Body of pancreas (tissue), 4 donors: ENCODE results near the gene SUMO3. TPM values are rescaled to one million over a fixed set of nuclear protein-coding genes. Genes with fewer than 3 reads are reported as not detected.
A peak's percentile ranks its signal among the peaks of the same experiment; 100 is the strongest.

ENCODE experiments used
- ATAC-seq: fragments of 150-250 bp; one replicate; pipeline ENCODE4 v1.9.1; 2016
- DNase-seq, 4 donors: peaks; one replicate each; pipeline ENCODE4 v3.0.0-alpha.2; 2019
- H3K27ac ChIP-seq, 4 donors: fragments of 200-600 bp; sonication (generic); 1 replicate in 3 of 4; 2 replicates in 1 of 4; pipeline versions ENCODE4 v1.5.1 to v1.6.1; 2016 to 2019; ENCODE audit warnings: mild to moderate bottlenecking in 1 of 4, mixed read lengths in 1 of 4, moderate library complexity in 1 of 4
- H3K27me3 ChIP-seq, 2 donors: fragments of 200-600 bp; sonication (generic); one replicate each; pipeline ENCODE4 v1.6.0; 2016; ENCODE audit warnings: mild to moderate bottlenecking in 1 of 2
- H3K36me3 ChIP-seq, 2 donors: fragments of 200-600 bp; sonication (generic); replicated peaks in 1 of 2; 2 replicates each; pipeline ENCODE4 v1.5.1; 2016; ENCODE audit warnings: low read depth in 2 of 2; ENCODE audit not compliant: insufficient read depth in 1 of 2
- H3K4me1 ChIP-seq: fragments of 200-600 bp; sonication (generic); one replicate; pipeline ENCODE4 v1.6.0; 2016
- H3K4me3 ChIP-seq, 2 donors: fragments of 200-600 bp; sonication (generic); 1 replicate in 1 of 2; 2 replicates in 1 of 2; pipeline ENCODE4 v1.5.1; 2016 to 2019
- H3K9me3 ChIP-seq, 3 donors: fragments of 200-600 bp; sonication (generic); 1 replicate in 2 of 3; 2 replicates in 1 of 3; pipeline ENCODE4 v1.5.1; 2016
- CTCF ChIP-seq, 7 experiments: fragments of 450-650 bp in 4 of 7; fragments of 200-600 bp in 3 of 7; sonication (generic) in 3 of 7; IDR thresholded peaks; one replicate each; pipeline ENCODE4 v1.5.1; 2016 to 2019; ENCODE audit warnings: antibody characterized with exemption in 7 of 7
- POLR2A ChIP-seq, 3 donors: fragments of 450-650 bp; IDR thresholded peaks; one replicate each; pipeline ENCODE4 v1.6.1; 2016; ENCODE audit warnings: antibody characterized with exemption in 3 of 3, mild to moderate bottlenecking in 2 of 3
- WGBS, 2 donors: methylation state at CpG; one replicate each; pipeline ENCODE4 v1.1.5; 2017; 5-methylcytosine and 5-hydroxymethylcytosine counted together
- intact Hi-C: fragments of 100-400 bp; cut with DNase I; formaldehyde crosslinking; loops from one replicate; pipeline ENCODE4 v1.15.1; 2023
- total RNA-seq, 2 donors: library from RNA; depleted of rRNA; stranded (reverse); fragments of >200 nt; gene quantifications; one replicate each; pipeline ENCODE4 v1.1.0, GENCODE V29; 2016

The SUMO3 gene
- total RNA-seq, 2 donors from 2014 or later = 20.4 to 33.2 TPM

GRCh38 chr21:44838039-44838895 lies 20.4 kb upstream of the SUMO3 start:
- TF ChIP-seq POLR2A (IDR thresholded peaks at IDR 0.05) (no peak), CTCF (IDR thresholded peaks at IDR 0.05) (no peak)
- Histone ChIP-seq H3K4me3 (no peak overlapping the region), H3K36me3 (no peaks in the 10 kb centered on the region), H3K4me1 (no peaks in the 10 kb centered on the region), H3K27ac (no peak overlapping the region), H3K27me3 (no peaks in the 10 kb centered on the region), H3K9me3 (no peaks in the 10 kb centered on the region)
- DNase-seq = no peak
- no peak for ATAC-seq
- WGBS, 2 donors = 76 to 85% methylated on average over 15 to 23 of the region's 30 CpGs
- intact Hi-C loops = no loop called here

GRCh38 chr21:44837537-44837936 lies 19.7 kb upstream of the SUMO3 start:
- Histone ChIP-seq H3K27ac (no peak overlapping the region), H3K27me3 (no peaks in the 10 kb centered on the region), H3K9me3 (no peaks in the 10 kb centered on the region), H3K4me1 (no peaks in the 10 kb centered on the region), H3K36me3 (no peaks in the 10 kb centered on the region), H3K4me3 (no peak overlapping the region)
- DNase-seq = no peak
- WGBS, 2 donors = 86 to 94% methylated on average over 4 to 12 of the region's 13 CpGs
- intact Hi-C loops = no loop called here
- no peak for ATAC-seq
- TF ChIP-seq POLR2A (IDR thresholded peaks at IDR 0.05) (no peak), CTCF (IDR thresholded peaks at IDR 0.05) (no peak)

- Histone ChIP-seq H3K4me1 (no peaks in the 10 kb centered on the region), H3K9me3 (no peaks in the 10 kb centered on the region), H3K4me3 (no peak overlapping the region), H3K27me3 (no peaks in the 10 kb centered on the region), H3K27ac (no peak overlapping the region), H3K36me3 (no peaks in the 10 kb centered on the region)
- peak in 1 of 4 donors; percentile 35 for DNase-seq
- ATAC-seq = peak; percentile 33
- TF ChIP-seq POLR2A (IDR thresholded peaks at IDR 0.05) (no peak), CTCF (IDR thresholded peaks at IDR 0.05) (no peak)
- intact Hi-C loops = no loop called here
- 64 to 67% methylated on average over 27 to 36 of the region's 37 CpGs for WGBS, 2 donors
Measured at GRCh38 chr21:44836666-44837471, 19.0 kb upstream of the SUMO3 start.

GRCh38 chr21:44836349-44836665 lies 18.4 kb upstream of the SUMO3 start:
- Histone ChIP-seq H3K4me3 (no peak overlapping the region), H3K27ac (no peak overlapping the region), H3K36me3 (no peaks in the 10 kb centered on the region), H3K27me3 (no peaks in the 10 kb centered on the region), H3K4me1 (no peaks in the 10 kb centered on the region), H3K9me3 (no peaks in the 10 kb centered on the region)
- ATAC-seq = no peak
- no peak for DNase-seq
- intact Hi-C loops = no loop called here
- TF ChIP-seq POLR2A (IDR thresholded peaks at IDR 0.05) (no peak), CTCF (IDR thresholded peaks at IDR 0.05) (no peak)
- 0 to 20% methylated on average over 1 to 3 of the region's 3 CpGs for WGBS, 2 donors
